Measurements from ENCODE around the gene SKA1.

DNA sequence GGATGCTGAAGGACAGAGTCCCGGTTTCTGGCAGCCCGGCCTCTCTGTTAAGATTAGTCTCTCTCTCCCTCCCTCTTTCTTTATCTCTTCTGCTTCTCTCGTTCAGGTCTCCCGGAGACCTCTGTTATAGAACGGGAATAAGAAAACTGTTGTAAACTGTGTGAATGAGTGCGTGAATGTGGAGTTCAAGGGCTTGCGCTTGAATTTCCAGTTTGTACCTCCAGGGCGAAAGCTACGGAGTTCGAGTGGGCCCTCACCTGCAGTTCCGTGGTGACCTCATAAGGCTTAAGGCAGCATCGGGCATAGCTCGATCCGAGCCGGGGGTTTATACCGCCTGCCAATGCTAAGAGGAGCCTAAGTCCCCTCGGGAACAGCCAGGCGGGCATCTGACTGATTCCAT, 26.4 kb downstream of the SKA1 start:
- TF ChIP-seq CTCF (IDR thresholded peaks at IDR 0.05), result no peak
- TF ChIP-seq POLR2A (IDR thresholded peaks at IDR 0.05), result no peak
- TF ChIP-seq POLR2AphosphoS5 (IDR thresholded peaks at IDR 0.05), result no peak
- no peak for TF ChIP-seq EP300 (IDR thresholded peaks at IDR 0.05)

Measured in gastroesophageal sphincter (tissue), 3 donors.